ENCODE results near the gene NAXD.

The NAXD gene

DNA sequence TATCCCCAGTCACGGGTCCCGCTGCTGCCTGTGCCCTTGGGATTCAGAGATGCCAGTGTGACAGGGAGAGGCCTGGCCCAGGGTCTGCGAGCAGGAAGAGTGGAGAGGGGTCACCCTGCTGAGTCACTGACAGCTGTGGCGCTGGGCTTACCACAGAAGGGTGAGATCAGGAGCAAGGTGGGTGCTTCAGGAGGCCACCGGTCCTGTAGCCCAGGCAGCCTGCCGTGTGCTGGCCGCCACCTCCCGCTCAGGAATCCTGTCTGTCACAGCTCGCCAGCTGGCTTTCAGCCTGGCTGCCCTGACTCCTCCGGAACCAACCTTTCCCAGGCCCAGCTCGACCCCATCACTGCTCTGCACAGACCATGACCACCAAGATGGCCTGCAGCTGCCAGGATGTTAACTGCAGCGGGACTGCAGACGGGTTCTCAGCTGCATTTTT, 25.3 kb downstream of the NAXD start:
- no peak overlapping the region for H3K4me3 ChIP-seq (ENCODE audit: low read depth, low read length)
- CTCF ChIA-PET, result no interaction called here
- POLR2A ChIA-PET, result no interaction called here
- TF ChIP-seq, protein P1, sequence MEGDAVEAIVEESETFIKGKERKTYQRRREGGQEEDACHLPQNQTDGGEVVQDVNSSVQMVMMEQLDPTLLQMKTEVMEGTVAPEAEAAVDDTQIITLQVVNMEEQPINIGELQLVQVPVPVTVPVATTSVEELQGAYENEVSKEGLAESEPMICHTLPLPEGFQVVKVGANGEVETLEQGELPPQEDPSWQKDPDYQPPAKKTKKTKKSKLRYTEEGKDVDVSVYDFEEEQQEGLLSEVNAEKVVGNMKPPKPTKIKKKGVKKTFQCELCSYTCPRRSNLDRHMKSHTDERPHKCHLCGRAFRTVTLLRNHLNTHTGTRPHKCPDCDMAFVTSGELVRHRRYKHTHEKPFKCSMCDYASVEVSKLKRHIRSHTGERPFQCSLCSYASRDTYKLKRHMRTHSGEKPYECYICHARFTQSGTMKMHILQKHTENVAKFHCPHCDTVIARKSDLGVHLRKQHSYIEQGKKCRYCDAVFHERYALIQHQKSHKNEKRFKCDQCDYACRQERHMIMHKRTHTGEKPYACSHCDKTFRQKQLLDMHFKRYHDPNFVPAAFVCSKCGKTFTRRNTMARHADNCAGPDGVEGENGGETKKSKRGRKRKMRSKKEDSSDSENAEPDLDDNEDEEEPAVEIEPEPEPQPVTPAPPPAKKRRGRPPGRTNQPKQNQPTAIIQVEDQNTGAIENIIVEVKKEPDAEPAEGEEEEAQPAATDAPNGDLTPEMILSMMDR (IDR thresholded peaks at IDR 0.05; ENCODE audit: insufficient read depth, low read length, missing control alignments), result no peak
- no peak for DNase-seq (ENCODE audit: low read depth, low spot score)

DNA sequence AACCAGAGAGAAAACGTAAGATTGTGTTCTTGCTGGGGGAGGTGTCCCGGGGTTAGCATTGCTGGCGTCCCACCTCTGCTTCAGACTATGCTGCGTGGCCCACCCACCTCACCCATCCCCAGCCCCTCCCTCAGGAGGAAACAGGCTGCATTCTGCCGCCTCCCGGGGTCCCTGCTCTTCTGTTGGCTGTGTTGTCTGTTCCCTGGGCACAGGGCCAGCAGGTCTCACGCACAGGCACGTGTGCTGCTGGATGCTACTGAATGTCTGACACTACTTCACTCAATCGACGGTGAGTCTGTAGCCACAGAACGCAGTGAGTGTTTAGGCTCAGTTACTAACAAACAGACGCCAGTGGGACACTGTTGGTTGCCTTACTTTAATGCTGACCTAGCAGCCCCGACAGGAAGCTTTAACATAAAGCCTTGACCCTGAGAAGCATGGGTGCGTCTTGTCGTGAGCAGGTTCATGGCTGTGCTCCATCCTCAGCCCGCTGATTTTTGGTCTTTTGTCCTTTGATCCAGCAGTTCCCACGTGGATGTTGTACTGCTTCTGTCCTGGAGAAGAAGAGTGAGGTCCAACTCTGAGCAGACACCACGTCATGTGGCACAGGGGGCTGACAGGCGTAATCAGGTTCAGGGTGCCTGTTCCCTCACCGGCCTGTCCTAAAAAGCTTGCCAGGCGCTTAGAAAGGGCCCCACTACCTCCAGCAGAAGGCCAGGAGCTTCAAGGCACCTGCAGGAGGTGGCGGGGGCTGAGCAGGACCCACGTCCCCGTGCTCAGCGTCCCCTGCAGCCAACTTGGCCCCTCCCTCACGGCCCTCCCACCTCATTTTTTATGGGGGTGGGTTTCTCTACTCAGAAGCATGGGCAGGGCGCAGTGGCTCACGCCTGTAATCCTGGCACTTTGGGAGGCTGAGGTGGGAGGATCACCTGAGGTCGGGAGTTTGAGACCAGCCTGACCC, 26.0 kb downstream of the NAXD start:
- no peak overlapping the region for H3K4me3 ChIP-seq (ENCODE audit: low read depth, low read length)
- POLR2A ChIA-PET, result no interaction called here
- DNase-seq (ENCODE audit: low read depth, low spot score), result no peak
- TF ChIP-seq, protein P1 (IDR thresholded peaks at IDR 0.05; ENCODE audit: insufficient read depth, low read length, missing control alignments), result no peak
- CTCF ChIA-PET, result no interaction called here

DNA sequence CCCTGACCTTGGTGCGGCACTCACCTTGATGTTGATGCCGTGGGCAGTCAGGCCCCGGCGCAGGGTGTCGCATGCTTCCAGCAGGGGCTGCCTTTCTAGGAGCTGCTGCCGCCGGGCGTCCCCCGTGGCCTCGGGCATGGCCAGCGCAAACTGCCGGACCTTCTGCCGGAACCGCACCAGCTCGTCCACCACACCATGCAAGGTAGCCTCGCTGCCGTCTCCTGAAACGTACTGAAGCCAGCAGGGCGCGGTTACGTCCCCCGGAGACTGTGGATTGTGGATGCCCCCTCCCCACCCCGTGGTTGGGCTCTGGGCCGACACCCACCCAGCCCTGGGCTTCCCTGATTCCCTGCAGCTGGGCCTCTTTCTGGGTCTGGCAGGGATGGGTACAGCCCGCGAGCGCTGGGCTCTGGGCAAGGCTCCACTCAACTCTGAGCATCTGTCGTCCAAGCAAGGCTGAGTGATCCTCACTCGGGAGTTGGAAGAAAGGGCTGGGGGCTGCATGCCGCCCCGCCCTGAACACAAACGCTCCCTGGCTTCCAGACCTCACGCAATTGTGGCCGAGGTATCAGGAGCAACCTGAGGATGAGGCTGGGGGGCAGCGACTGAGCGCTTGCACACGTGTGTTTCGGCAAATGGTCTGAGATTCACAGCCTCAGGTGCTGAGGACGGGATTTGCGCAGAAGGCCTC, 27.1 kb downstream of the NAXD start:
- CTCF ChIA-PET, result no interaction called here
- no peak overlapping the region for H3K4me3 ChIP-seq (ENCODE audit: low read depth, low read length)
- no peak for DNase-seq (ENCODE audit: low read depth, low spot score)
- POLR2A ChIA-PET, result no interaction called here
- TF ChIP-seq, protein P1 (IDR thresholded peaks at IDR 0.05; ENCODE audit: insufficient read depth, low read length, missing control alignments), result no peak

DNA sequence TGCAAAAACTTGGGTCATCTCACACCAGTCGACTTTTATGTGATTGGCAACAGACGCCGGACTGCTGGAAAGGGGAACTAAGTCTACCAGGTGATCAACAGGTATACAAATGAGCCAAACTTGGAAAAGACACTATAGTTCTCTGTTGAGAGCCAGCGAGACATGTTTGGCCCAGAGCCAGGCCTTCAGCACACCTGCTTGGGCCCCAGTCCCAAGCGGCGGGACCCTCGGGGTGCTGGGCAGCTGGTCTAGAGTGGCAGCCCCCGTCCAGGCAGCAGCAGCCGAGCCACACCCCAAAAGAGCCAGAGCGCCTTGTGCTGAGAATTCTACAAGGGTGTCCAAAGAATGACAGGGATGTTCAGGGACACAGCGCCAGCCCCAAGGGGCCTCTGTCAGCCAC, 28.0 kb downstream of the NAXD start:
- ChIA-PET CTCF (no interaction called here), POLR2A (no interaction called here)
- TF ChIP-seq, protein P1 (IDR thresholded peaks at IDR 0.05; ENCODE audit: insufficient read depth, low read length, missing control alignments), result no peak
- no peak for DNase-seq (ENCODE audit: low read depth, low spot score)
- H3K4me3 ChIP-seq (ENCODE audit: low read depth, low read length), result no peak overlapping the region

DNA sequence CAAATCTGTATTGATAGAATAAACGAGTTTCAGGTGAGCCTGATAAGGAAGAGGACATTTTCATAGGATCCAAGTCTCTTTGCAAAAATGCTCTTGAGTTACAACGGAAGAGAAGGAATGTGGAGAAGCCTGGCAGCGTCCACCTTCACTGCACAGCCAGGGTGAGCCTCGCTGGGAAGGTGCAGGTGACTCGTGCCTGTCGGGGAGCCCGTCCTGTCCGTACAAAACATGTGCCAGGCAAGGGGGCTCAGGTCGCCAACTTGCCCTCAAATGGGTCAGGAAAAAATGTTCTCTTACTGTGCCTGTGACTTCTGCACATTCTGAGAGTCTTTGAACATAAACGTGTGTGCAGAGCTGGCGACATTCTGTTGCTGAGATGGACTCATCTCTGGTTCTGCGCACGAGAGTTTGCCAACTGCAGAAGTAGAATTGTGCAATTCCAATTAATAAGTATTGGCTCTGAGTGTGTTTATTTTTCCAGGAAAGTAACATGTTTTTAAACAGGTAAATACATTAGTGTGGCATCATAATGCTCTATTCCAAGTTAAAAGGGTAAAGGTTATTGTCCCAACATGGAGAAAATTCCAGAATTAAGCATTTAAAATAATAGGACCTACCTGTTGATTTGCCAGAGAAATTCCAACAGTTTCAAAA, 28.6 kb downstream of the NAXD start:
- DNase-seq (ENCODE audit: low read depth, low spot score), result no peak
- no peak overlapping the region for H3K4me3 ChIP-seq (ENCODE audit: low read depth, low read length)
- POLR2A ChIA-PET, result interaction anchor here (0.5 kb wide), 1 partner anchor 82 kb away, joined by 3 read pairs; no protein-coding TSS in a partner anchor
- CTCF ChIA-PET, result interaction anchor here (0.9 to 2.5 kb wide), 7 partner anchors 9 to 270 kb away, joined by 3 to 15 read pairs (median 4); partner anchors contain the start of gene NAXD
- TF ChIP-seq, protein P1 (IDR thresholded peaks at IDR 0.05; ENCODE audit: insufficient read depth, low read length, missing control alignments), result no peak

Measured in AG04449 (cell line).